DOHH2 (cell line): Measurements from ENCODE around the gene SMYD2.

Source experiments
- EZH2phosphoT487 ChIP-seq: fragments of 200-600 bp; sonication (generic); IDR thresholded peaks from 2 replicates; pipeline ENCODE4 v1.6.1; 2017; ENCODE audit warnings: borderline replicate concordance, mild to moderate bottlenecking, antibody characterized with exemption, low read length, moderate library complexity, mixed read lengths
- TF ChIP-seq, protein P1 (sequence below): fragments of 200-600 bp; sonication (generic); IDR thresholded peaks from one replicate; pipeline ENCODE4 v1.5.1; 2014; ENCODE audit warnings: antibody characterized with exemption, mild to moderate bottlenecking, low read depth, low read length; ENCODE audit not compliant: poor library complexity, severe bottlenecking

DNA sequence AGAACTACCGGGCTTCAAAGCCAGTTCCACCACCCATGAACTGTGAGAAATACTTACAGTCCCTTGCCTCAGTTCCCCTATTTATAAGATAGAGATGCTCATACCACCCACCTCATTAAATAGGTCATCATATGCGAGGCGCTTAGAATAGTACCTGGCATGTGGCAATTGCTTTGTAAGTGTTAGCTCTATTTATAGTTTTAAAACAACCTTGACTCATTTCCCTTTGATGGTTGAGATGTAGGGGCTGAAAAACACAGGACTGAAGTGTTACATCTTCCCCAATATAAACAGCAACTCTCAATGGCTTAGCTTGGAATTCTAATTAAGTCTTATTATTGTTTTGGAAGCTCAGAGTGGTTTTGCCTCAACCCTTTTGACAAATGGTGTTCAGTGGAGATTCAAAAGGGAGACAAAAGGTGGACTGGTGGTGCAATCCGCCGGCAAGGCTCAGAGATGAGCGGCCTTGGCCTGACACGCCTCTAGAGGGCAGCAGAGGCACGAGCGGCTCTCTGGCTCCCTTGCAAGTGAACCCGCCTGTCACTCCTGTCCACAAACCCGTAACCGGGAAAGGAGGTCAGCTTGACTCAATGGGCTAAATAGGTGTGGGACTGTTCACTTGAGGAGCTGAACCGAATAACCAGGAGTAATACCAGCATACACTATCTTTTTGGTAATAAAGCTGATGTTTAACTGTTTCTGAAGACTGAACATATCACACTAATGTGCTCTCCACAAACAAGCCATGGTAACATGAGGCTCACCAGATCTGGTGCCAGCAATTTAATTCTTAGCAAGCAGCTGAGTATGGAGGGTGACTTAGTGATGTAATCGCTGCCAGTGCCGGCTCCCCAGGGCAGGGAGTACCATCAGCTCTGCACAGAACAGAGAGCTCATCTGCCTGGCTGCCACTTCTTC, 19.5 kb upstream of the SMYD2 start:
- TF ChIP-seq, protein P1, sequence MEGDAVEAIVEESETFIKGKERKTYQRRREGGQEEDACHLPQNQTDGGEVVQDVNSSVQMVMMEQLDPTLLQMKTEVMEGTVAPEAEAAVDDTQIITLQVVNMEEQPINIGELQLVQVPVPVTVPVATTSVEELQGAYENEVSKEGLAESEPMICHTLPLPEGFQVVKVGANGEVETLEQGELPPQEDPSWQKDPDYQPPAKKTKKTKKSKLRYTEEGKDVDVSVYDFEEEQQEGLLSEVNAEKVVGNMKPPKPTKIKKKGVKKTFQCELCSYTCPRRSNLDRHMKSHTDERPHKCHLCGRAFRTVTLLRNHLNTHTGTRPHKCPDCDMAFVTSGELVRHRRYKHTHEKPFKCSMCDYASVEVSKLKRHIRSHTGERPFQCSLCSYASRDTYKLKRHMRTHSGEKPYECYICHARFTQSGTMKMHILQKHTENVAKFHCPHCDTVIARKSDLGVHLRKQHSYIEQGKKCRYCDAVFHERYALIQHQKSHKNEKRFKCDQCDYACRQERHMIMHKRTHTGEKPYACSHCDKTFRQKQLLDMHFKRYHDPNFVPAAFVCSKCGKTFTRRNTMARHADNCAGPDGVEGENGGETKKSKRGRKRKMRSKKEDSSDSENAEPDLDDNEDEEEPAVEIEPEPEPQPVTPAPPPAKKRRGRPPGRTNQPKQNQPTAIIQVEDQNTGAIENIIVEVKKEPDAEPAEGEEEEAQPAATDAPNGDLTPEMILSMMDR: peak; percentile 94
- no peak for TF ChIP-seq EZH2phosphoT487
